GM12874 (cell line): Measurements from ENCODE around the gene TSR1.

Source experiments
- CTCF ChIP-seq: IDR thresholded peaks from 2 replicates; pipeline ENCODE4 v1.5.1; 2011; ENCODE audit warnings: low read depth, mild to moderate bottlenecking, control low read depth, low read length, moderate library complexity; ENCODE audit not compliant: insufficient read depth

The TSR1 gene

GRCh38 chr17:2362016-2362415 is 25.8 kb upstream of the TSR1 start:
- no peak for TF ChIP-seq CTCF

- no peak for TF ChIP-seq CTCF
Observed at GRCh38 chr17:2361010-2361760, 24.9 kb upstream of the TSR1 start.

GRCh38 chr17:2357931-2358434 is 21.7 kb upstream of the TSR1 start:
- no peak for TF ChIP-seq CTCF

GRCh38 chr17:2357237-2357636 is 21.0 kb upstream of the TSR1 start:
- TF ChIP-seq CTCF = no peak

GRCh38 chr17:2354311-2354710 is 18.1 kb upstream of the TSR1 start:
- TF ChIP-seq CTCF = no peak

- TF ChIP-seq CTCF = no peak
Observed at GRCh38 chr17:2351269-2351668, 15.0 kb upstream of the TSR1 start.

- TF ChIP-seq CTCF = no peak
Observed at GRCh38 chr17:2347805-2348685, 11.8 kb upstream of the TSR1 start.
